Activated B cell treated with CpG ODN at 0.5 μM for 24 hours (primary cell): ENCODE data around the gene HDLBP. TPM values are rescaled to one million over a fixed set of nuclear protein-coding genes. Genes with fewer than 3 reads are reported as not detected.
A peak's percentile ranks its signal among the peaks of the same experiment; 100 is the strongest.

Source experiments
- ATAC-seq: fragments of 200-7000 bp; cut with Tn5 transposase; one replicate; pipeline ENCODE4 v1.10.0; 2021; ENCODE audit warnings: low read depth, mild to moderate bottlenecking, moderate library complexity
- CTCF ChIA-PET: fragments of 350-600 bp; sonication (Branson Sonifier 250); formaldehyde crosslinking; loops from one replicate; lab custom pipeline; 2021; ENCODE audit warnings: antibody characterized with exemption; lab: Charles Lee
- POLR2A ChIA-PET: fragments of 350-600 bp; sonication (Branson Sonifier 250); formaldehyde crosslinking; loops from one replicate; lab custom pipeline; 2021; ENCODE audit warnings: antibody characterized with exemption; lab: Charles Lee
- DNase-seq: peaks from one replicate; pipeline ENCODE4 v3.0.0; 2022
- H3K27ac Mint-ChIP-seq: one replicate; pipeline ENCODE4 v1.8.0; 2020; ENCODE audit warnings: mixed read lengths
- H3K27me3 Mint-ChIP-seq: one replicate; pipeline ENCODE4 v1.8.0; 2021; ENCODE audit warnings: mixed read lengths
- H3K36me3 Mint-ChIP-seq: one replicate; pipeline ENCODE4 v1.8.0; 2021; ENCODE audit warnings: low read depth, mixed read lengths
- H3K4me1 Mint-ChIP-seq: one replicate; pipeline ENCODE4 v1.8.0; 2021; ENCODE audit warnings: mixed read lengths
- H3K4me3 Mint-ChIP-seq: one replicate; pipeline ENCODE4 v1.8.0; 2020; ENCODE audit warnings: mild to moderate bottlenecking, mixed read lengths
- H3K9me3 Mint-ChIP-seq: one replicate; pipeline ENCODE4 v1.8.0; 2020; ENCODE audit warnings: mixed read lengths
- CTCF ChIP-seq: fragments of 200-600 bp; IDR thresholded peaks from one replicate; pipeline ENCODE4 v1.8.0; 2022; ENCODE audit warnings: antibody characterized with exemption, mild to moderate bottlenecking
- intact Hi-C: fragments of 100-400 bp; cut with micrococcal nuclease; formaldehyde crosslinking; loops from one replicate; pipeline ENCODE4 v1.15.1; 2024
- total RNA-seq: library from RNA; stranded (reverse); gene quantifications from 2 replicates; pipeline ENCODE4 v1.2.3, GENCODE V29; 2022

Gene HDLBP
- total RNA-seq, 1 donor from 2014 or later = 168 TPM

- Mint-ChIP-seq H3K4me1 (peaks cover 3% of the 10 kb centered on the region), H3K27me3 (no peaks in the 10 kb centered on the region), H3K4me3 (no peak overlapping the region), H3K36me3 (peaks cover 83% of the 10 kb centered on the region), H3K9me3 (no peaks in the 10 kb centered on the region), H3K27ac (no peak overlapping the region)
- ChIA-PET CTCF (no interaction called here), POLR2A (interaction anchor here (1.7 kb wide), 1 partner anchor 15 kb away, joined by 7 read pairs; the partner anchor contains the start of genes HDLBP and SEPTIN2)
- intact Hi-C loops = no loop called here
- ATAC-seq = no peak
- DNase-seq = no peak
- no peak for TF ChIP-seq CTCF
Measured at GRCh38 chr2:241330616-241330981, 15.1 kb upstream of the HDLBP start.

- ChIA-PET CTCF (no interaction called here), POLR2A (interaction anchor here (0.5 to 1.7 kb wide), 2 partner anchors 14 to 92 kb away, joined by 6 to 7 read pairs; partner anchors contain the start of genes HDLBP and SEPTIN2)
- H3K27ac Mint-ChIP-seq = no peak overlapping the region
- no peak for DNase-seq
- ATAC-seq = no peak
- peaks cover 8% of the 10 kb centered on the region for H3K4me1 Mint-ChIP-seq
- no peak for TF ChIP-seq CTCF
- intact Hi-C loops = no loop called here
- no peak overlapping the region for H3K4me3 Mint-ChIP-seq
- H3K27me3 Mint-ChIP-seq = no peaks in the 10 kb centered on the region
- H3K9me3 Mint-ChIP-seq = no peaks in the 10 kb centered on the region
- peaks cover 81% of the 10 kb centered on the region for H3K36me3 Mint-ChIP-seq
Measured at GRCh38 chr2:241329669-241330615, 14.5 kb upstream of the HDLBP start.

- H3K9me3 Mint-ChIP-seq = no peaks in the 10 kb centered on the region
- DNase-seq (no peak), ATAC-seq (no peak)
- intact Hi-C loops = loop anchor here (2.0 kb wide), 1 partner anchor 16 kb away; no protein-coding TSS in a partner anchor
- TF ChIP-seq CTCF = no peak
- no peak overlapping the region for H3K4me3 Mint-ChIP-seq
- peaks cover 66% of the 10 kb centered on the region for H3K36me3 Mint-ChIP-seq
- POLR2A ChIA-PET = interaction anchor here (2.3 kb wide), 1 partner anchor 10 kb away, joined by 10 read pairs; the partner anchor contains the start of genes HDLBP and SEPTIN2
- CTCF ChIA-PET = no interaction called here
- H3K4me1 Mint-ChIP-seq = peaks cover 49% of the 10 kb centered on the region
- no peaks in the 10 kb centered on the region for H3K27me3 Mint-ChIP-seq
- H3K27ac Mint-ChIP-seq = no peak overlapping the region
Measured at GRCh38 chr2:241325257-241325656, 9.8 kb upstream of the HDLBP start.

- DNase-seq (no peak), ATAC-seq (peak; percentile 64)
- no peaks in the 10 kb centered on the region for H3K9me3 Mint-ChIP-seq
- ChIA-PET CTCF (interaction anchor here (0.8 kb wide), 1 partner anchor 246 kb away, joined by 3 read pairs; no protein-coding TSS in a partner anchor), POLR2A (interaction anchor here (0.5 to 2.3 kb wide), 5 partner anchors 10 to 378 kb away, joined by 3 to 10 read pairs (median 4); partner anchors contain the start of genes HDLBP and SEPTIN2)
- H3K4me3 Mint-ChIP-seq = peak overlapping the region; percentile 0
- H3K27ac Mint-ChIP-seq = peak overlapping the region; percentile 3
- intact Hi-C loops = loop anchor here (1.0 to 2.0 kb wide), 2 partner anchors 8 to 16 kb away; no protein-coding TSS in a partner anchor
- peaks cover 66% of the 10 kb centered on the region for H3K36me3 Mint-ChIP-seq
- H3K27me3 Mint-ChIP-seq = no peaks in the 10 kb centered on the region
- no peak for TF ChIP-seq CTCF
- H3K4me1 Mint-ChIP-seq = peaks cover 54% of the 10 kb centered on the region
Measured at GRCh38 chr2:241324775-241325174, 9.3 kb upstream of the HDLBP start.

- TF ChIP-seq CTCF = no peak
- Mint-ChIP-seq H3K27me3 (no peaks in the 10 kb centered on the region), H3K36me3 (peaks cover 61% of the 10 kb centered on the region), H3K4me1 (peaks cover 63% of the 10 kb centered on the region), H3K4me3 (peak overlapping the region; percentile 20), H3K9me3 (no peaks in the 10 kb centered on the region), H3K27ac (peak overlapping the region; percentile 3)
- intact Hi-C loops = loop anchor here (1.0 to 2.0 kb wide), 2 partner anchors 7 to 15 kb away; no protein-coding TSS in a partner anchor
- no peak for DNase-seq
- ATAC-seq = no peak
- ChIA-PET CTCF (no interaction called here), POLR2A (interaction anchor here (0.7 to 0.9 kb wide), 2 partner anchors 13 to 18 kb away, joined by 3 to 4 read pairs; no protein-coding TSS in a partner anchor)
Measured at GRCh38 chr2:241323778-241324177, 8.3 kb upstream of the HDLBP start.
